Suprapubic skin (tissue), 4 donors: Measurements from ENCODE around the gene OOSP4B. TPM values are rescaled to one million over a fixed set of nuclear protein-coding genes. Genes with fewer than 3 reads are reported as not detected.
"Not testable (repeated sequence)": the region's sequence is repeated elsewhere in the genome, so short reads cannot be mapped to it uniquely, and the experiment has no call there.

Source experiments
- DNase-seq, 2 donors: peaks; one replicate each; pipeline ENCODE4 v3.0.0-alpha.2; 2019; ENCODE audit warnings: low spot score in 2 of 2
- H3K27ac ChIP-seq: fragments of 200-600 bp; sonication (generic); one replicate; pipeline ENCODE4 v1.5.1; 2019
- H3K27me3 ChIP-seq: fragments of 200-600 bp; sonication (generic); one replicate; pipeline ENCODE4 v1.5.1; 2019
- H3K36me3 ChIP-seq: fragments of 200-600 bp; sonication (generic); one replicate; pipeline ENCODE4 v1.5.1; 2019
- H3K4me1 ChIP-seq: fragments of 200-600 bp; sonication (generic); one replicate; pipeline ENCODE4 v1.5.1; 2019
- H3K4me3 ChIP-seq: fragments of 200-600 bp; sonication (generic); one replicate; pipeline ENCODE4 v1.5.1; 2019; ENCODE audit warnings: mild to moderate bottlenecking
- H3K9me3 ChIP-seq: fragments of 200-600 bp; sonication (generic); one replicate; pipeline ENCODE4 v1.5.1; 2019
- CTCF ChIP-seq, 2 donors: fragments of 200-600 bp in 1 of 2; fragments of 450-650 bp in 1 of 2; sonication (generic) in 1 of 2; IDR thresholded peaks; one replicate each; pipeline ENCODE4 v1.5.1; 2016 to 2019; ENCODE audit warnings: antibody characterized with exemption in 2 of 2, mild to moderate bottlenecking in 1 of 2, moderate library complexity in 1 of 2
- EP300 ChIP-seq: sonication (generic); formaldehyde crosslinking; IDR thresholded peaks from one replicate; pipeline ENCODE4 v1.6.1; 2017; ENCODE audit warnings: antibody characterized with exemption
- POLR2A ChIP-seq, 2 donors: fragments of 450-650 bp; IDR thresholded peaks; one replicate each; pipeline ENCODE4 v1.6.1; 2017; ENCODE audit warnings: antibody characterized with exemption in 2 of 2, mild to moderate bottlenecking in 2 of 2, moderate library complexity in 2 of 2
- POLR2AphosphoS5 ChIP-seq, 3 donors: sonication (generic); formaldehyde crosslinking; IDR thresholded peaks; one replicate each; pipeline ENCODE4 v1.6.1; 2017; ENCODE audit warnings: antibody characterized with exemption in 3 of 3
- WGBS: methylation state at CpG from one replicate; pipeline ENCODE4 v1.1.5; 2018; 5-methylcytosine and 5-hydroxymethylcytosine counted together
- total RNA-seq, 4 donors: library from RNA; depleted of rRNA; stranded (reverse); fragments of >200 nt; gene quantifications; one replicate each; pipeline ENCODE4 v1.1.0, GENCODE V29; 2016

Gene OOSP4B
- total RNA-seq: not detected

- 80% methylated on average over 1 of the region's 1 CpG for WGBS
- H3K36me3 ChIP-seq: no peaks in the 10 kb centered on the region
- no peak within 1 kb of the TSS for H3K27ac ChIP-seq
- no peaks in the 10 kb centered on the region for H3K9me3 ChIP-seq
- no peak within 1 kb of the TSS for H3K4me3 ChIP-seq
- no peaks in the 10 kb centered on the region for H3K27me3 ChIP-seq
- DNase-seq: no peak
- TF ChIP-seq POLR2AphosphoS5 (IDR thresholded peaks at IDR 0.05): no peak
- no peak for TF ChIP-seq EP300
- no peak for TF ChIP-seq POLR2A (IDR thresholded peaks at IDR 0.05)
- TF ChIP-seq CTCF (IDR thresholded peaks at IDR 0.05): no peak
- H3K4me1 ChIP-seq: no peaks in the 10 kb centered on the region
Measured at GRCh38 chr11:60016881-60017280, at the start of gene OOSP4B. TSS of gene OOSP4B (plus strand) at chr11:60017181.

- H3K27ac ChIP-seq: no peak overlapping the region
- no peaks in the 10 kb centered on the region for H3K9me3 ChIP-seq
- WGBS: 86% methylated on average over 3 of the region's 3 CpGs
- DNase-seq: no peak
- H3K4me3 ChIP-seq: no peak overlapping the region
- H3K27me3 ChIP-seq: no peaks in the 10 kb centered on the region
- TF ChIP-seq POLR2A (IDR thresholded peaks at IDR 0.05) (no peak), EP300 (no peak), POLR2AphosphoS5 (IDR thresholded peaks at IDR 0.05) (no peak), CTCF (IDR thresholded peaks at IDR 0.05) (no peak)
- H3K36me3 ChIP-seq: no peaks in the 10 kb centered on the region
- H3K4me1 ChIP-seq: no peaks in the 10 kb centered on the region
Measured at GRCh38 chr11:59967677-59968394, 49.1 kb upstream of the OOSP4B start.

- Histone ChIP-seq H3K4me1 (no peaks in the 10 kb centered on the region), H3K9me3 (no peaks in the 10 kb centered on the region), H3K27me3 (no peaks in the 10 kb centered on the region), H3K4me3 (no peak overlapping the region), H3K27ac (no peak overlapping the region), H3K36me3 (no peaks in the 10 kb centered on the region)
- TF ChIP-seq EP300 (no peak), CTCF (IDR thresholded peaks at IDR 0.05) (no peak), POLR2A (IDR thresholded peaks at IDR 0.05) (no peak), POLR2AphosphoS5 (IDR thresholded peaks at IDR 0.05) (no peak)
- WGBS: 80% methylated on average over 1 of the region's 1 CpG
- DNase-seq: no peak
Measured at GRCh38 chr11:59968395-59968783, 48.6 kb upstream of the OOSP4B start.

- Histone ChIP-seq H3K36me3 (no peaks in the 10 kb centered on the region), H3K27me3 (no peaks in the 10 kb centered on the region), H3K4me3 (no peak overlapping the region), H3K4me1 (no peaks in the 10 kb centered on the region), H3K27ac (no peak overlapping the region), H3K9me3 (no peaks in the 10 kb centered on the region)
- TF ChIP-seq POLR2AphosphoS5 (IDR thresholded peaks at IDR 0.05) (no peak), EP300 (no peak), POLR2A (IDR thresholded peaks at IDR 0.05) (no peak), CTCF (IDR thresholded peaks at IDR 0.05) (no peak)
- WGBS: 70% methylated on average over 5 of the region's 5 CpGs
- DNase-seq: no peak
Measured at GRCh38 chr11:59973097-59973496, 43.9 kb upstream of the OOSP4B start.

- Histone ChIP-seq H3K36me3 (no peaks in the 10 kb centered on the region), H3K9me3 (no peaks in the 10 kb centered on the region), H3K4me1 (no peaks in the 10 kb centered on the region), H3K27ac (no peak overlapping the region), H3K4me3 (no peak overlapping the region), H3K27me3 (no peaks in the 10 kb centered on the region)
- DNase-seq: no peak
- TF ChIP-seq EP300 (no peak), POLR2A (IDR thresholded peaks at IDR 0.05) (no peak), CTCF (IDR thresholded peaks at IDR 0.05) (no peak), POLR2AphosphoS5 (IDR thresholded peaks at IDR 0.05) (no peak)
- WGBS: 95% methylated on average over 4 of the region's 4 CpGs
Measured at GRCh38 chr11:59981106-59981770, 35.7 kb upstream of the OOSP4B start.

GRCh38 chr11:59982037-59982436 is 34.9 kb upstream of the OOSP4B start:
- not testable (repeated sequence) for H3K27me3 ChIP-seq, DNase-seq, H3K36me3 ChIP-seq, H3K4me3 ChIP-seq, H3K4me1 ChIP-seq, H3K9me3 ChIP-seq, H3K27ac ChIP-seq
- 63% methylated on average over 4 of the region's 4 CpGs for WGBS
